ENCODE measurements around the gene SH3RF3.

The SH3RF3 gene

DNA sequence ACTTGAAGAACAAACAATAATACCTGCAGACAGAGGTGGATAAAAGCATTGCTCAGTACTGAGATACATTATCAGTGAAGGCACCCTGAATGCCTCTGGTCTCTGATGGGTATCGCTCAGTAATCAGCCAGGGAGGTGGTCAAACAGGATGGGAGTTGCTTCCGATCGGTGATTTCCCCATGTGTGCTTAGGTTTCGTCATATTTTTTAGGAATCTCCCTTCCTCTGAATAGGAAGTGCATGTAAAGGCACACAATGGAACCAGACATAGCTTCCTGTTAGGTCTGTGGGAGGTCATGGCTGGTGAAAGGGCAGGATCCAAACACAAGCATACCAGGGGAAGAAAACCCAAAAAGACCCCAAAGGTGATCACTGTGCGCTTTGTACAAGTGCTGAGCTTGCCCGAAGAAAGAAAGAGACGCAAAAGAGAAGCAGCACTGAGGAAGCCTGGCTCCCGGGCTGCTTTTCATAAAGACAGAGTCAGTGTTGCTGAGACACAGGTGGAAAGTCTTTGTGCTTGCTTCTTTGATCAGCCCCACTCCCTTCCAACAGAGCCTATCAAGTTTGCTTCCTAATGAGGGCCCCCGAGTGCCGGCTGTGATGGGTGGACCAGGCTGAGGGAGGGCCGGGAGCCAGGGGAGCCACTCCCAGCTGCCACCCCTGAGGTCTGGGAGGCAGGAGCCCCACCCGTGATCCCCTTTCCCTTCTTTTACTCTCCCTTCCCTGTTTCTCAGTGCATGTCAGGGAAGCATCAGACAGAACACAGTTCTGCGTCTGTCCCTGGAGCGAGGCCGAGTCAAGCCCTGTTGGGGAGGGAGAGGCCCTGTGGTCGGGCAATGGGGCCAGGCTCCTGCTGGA, 138.2 kb downstream of the SH3RF3 start:
- DNase-seq (ENCODE audit: extremely low read depth, insufficient read length) = no peak
- TF ChIP-seq, protein P1, sequence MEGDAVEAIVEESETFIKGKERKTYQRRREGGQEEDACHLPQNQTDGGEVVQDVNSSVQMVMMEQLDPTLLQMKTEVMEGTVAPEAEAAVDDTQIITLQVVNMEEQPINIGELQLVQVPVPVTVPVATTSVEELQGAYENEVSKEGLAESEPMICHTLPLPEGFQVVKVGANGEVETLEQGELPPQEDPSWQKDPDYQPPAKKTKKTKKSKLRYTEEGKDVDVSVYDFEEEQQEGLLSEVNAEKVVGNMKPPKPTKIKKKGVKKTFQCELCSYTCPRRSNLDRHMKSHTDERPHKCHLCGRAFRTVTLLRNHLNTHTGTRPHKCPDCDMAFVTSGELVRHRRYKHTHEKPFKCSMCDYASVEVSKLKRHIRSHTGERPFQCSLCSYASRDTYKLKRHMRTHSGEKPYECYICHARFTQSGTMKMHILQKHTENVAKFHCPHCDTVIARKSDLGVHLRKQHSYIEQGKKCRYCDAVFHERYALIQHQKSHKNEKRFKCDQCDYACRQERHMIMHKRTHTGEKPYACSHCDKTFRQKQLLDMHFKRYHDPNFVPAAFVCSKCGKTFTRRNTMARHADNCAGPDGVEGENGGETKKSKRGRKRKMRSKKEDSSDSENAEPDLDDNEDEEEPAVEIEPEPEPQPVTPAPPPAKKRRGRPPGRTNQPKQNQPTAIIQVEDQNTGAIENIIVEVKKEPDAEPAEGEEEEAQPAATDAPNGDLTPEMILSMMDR (IDR thresholded peaks at IDR 0.05; ENCODE audit: insufficient read depth, low read length, poor library complexity, severe bottlenecking) = no peak
- Histone ChIP-seq H3K27me3 (replicated peaks; ENCODE audit: control insufficient read depth, insufficient read depth, low read length) (no peaks in the 10 kb centered on the region; the same call in 1 of the 2 replicates), H3K4me3 (replicated peaks; ENCODE audit: low read depth, low read length) (no peak overlapping the region), H3K36me3 (ENCODE audit: control insufficient read depth, insufficient read depth, low read length) (no peaks in the 10 kb centered on the region)

DNA sequence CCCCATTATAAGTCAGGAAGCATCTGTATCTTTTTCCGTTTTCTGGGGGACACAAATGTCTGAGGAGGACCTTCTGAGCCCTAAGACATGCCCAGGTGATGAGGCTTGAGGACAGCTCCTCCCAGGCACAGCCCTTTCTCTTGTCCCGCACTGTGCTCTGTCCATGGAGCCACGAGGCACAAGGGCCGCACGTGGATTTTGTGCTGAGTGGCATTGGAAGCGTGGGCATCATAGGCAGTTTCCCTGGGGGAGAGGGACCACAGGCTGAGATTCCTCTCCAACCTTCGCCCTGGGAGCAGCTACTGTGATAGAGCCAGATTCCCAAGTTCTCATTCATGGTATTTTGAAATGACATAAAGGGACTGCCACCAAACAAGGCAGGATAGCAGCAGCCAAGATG, 139.9 kb downstream of the SH3RF3 start:
- TF ChIP-seq, protein P1 (IDR thresholded peaks at IDR 0.05; ENCODE audit: insufficient read depth, low read length, poor library complexity, severe bottlenecking) = no peak
- no peaks in the 10 kb centered on the region; the same call in 1 of the 2 replicates for H3K27me3 ChIP-seq (replicated peaks; ENCODE audit: control insufficient read depth, insufficient read depth, low read length)
- no peak overlapping the region for H3K4me3 ChIP-seq (replicated peaks; ENCODE audit: low read depth, low read length)
- no peak for DNase-seq (ENCODE audit: extremely low read depth, insufficient read length)
- no peaks in the 10 kb centered on the region for H3K36me3 ChIP-seq (ENCODE audit: control insufficient read depth, insufficient read depth, low read length)

DNA sequence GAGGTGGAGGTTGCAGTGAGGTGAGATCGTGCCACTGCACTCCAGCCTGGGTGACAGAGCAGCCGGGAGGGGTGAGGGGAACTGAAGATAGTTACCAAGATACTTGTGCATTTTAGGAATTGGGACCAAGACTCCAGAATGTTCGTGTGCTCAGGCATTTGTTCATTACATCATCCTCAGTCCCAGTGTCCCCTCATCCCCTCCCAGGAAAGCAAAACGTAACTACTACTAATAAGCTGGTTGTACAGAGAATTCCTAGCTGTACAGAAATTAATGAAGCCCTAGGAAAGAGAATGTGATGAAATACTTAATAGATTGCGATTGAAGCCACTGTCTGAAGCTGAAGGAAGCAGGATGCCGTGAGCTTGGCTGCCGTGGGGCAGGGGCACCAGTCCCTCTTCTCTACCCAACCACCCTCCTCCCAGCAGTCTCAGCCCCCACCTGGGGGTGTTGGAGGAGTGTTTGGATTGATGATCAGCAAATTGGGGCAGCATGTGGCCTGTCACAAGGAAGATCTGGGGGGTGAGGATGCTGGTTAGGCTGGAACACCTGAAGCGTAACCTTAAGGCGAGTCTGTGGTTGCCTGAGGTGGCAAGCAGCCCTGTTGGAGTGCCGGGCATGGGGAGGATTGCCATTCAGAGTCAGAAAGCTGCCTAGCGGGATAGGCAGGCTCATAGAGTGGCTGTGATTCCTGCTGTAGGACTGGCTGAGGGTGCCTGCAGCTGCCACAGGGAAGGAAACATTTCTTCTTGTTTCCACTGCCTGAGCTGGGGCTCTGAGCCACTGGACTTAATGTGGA, 140.9 kb downstream of the SH3RF3 start:
- Histone ChIP-seq H3K4me3 (replicated peaks; ENCODE audit: low read depth, low read length) (no peak overlapping the region), H3K36me3 (ENCODE audit: control insufficient read depth, insufficient read depth, low read length) (no peaks in the 10 kb centered on the region), H3K27me3 (replicated peaks; ENCODE audit: control insufficient read depth, insufficient read depth, low read length) (no peaks in the 10 kb centered on the region)
- TF ChIP-seq, protein P1 (IDR thresholded peaks at IDR 0.05; ENCODE audit: insufficient read depth, low read length, poor library complexity, severe bottlenecking) = no peak
- DNase-seq (ENCODE audit: extremely low read depth, insufficient read length) = no peak

DNA sequence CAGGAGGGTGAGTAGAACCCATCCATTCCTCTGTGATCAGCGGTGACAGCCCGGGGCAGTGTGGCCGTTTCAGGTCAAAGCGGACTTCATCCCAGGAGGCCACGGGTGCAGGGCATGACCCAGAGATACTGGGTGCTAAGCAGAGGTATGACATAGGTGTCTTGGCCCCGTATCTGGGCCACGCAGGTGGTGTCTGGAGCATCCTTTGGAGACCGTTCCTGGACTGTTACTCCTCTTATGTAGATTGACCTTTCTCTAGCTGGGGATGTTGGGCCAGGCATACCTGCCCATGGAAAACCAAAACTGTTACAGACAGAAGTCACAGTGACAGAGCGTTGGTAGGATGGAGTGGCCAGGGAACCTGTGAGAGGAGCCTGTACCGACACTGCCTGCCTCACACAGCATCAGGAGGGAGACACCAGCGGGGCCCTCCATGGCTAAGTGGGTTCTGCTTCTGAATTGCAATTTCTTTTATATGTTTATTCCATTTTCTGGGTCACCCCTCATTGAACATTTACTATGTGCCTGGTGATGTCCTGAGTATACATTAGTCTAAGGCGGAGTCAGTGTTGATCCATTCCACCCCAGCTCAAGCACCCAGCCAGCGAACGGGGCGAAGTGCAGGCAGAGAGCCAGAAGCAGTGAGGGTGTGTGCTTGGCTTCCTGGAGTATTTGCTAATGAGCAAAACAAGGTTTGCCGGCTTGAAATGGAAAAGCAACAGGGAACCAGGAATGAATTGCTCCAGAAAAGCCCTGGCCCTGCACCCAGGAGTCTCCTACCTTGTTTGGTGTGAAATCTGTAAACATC, 141.7 kb downstream of the SH3RF3 start:
- H3K27me3 ChIP-seq (replicated peaks; ENCODE audit: control insufficient read depth, insufficient read depth, low read length) = no peaks in the 10 kb centered on the region
- no peak overlapping the region for H3K4me3 ChIP-seq (replicated peaks; ENCODE audit: low read depth, low read length)
- no peak for DNase-seq (ENCODE audit: extremely low read depth, insufficient read length)
- H3K36me3 ChIP-seq (ENCODE audit: control insufficient read depth, insufficient read depth, low read length) = no peaks in the 10 kb centered on the region
- TF ChIP-seq, protein P1 (IDR thresholded peaks at IDR 0.05; ENCODE audit: insufficient read depth, low read length, poor library complexity, severe bottlenecking) = no peak

DNA sequence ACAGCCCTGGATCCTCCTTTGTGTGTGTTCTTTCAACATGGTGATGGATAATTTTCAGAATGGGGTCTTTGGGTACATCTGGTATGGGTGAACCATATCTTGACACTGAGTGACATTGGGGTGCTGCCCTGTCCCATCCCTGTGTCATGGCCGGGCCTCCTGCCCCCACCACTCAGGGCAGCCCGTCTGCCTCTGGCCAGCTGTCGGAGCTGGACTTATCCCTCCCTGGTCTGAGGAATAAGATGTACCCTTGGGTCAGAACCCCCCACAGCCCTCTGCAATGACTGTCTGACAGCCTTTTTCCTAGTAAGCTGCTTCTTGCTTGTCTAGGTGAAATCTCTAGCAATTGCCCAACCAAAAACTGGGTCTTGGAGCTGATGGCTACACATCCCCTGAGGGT, 142.9 kb downstream of the SH3RF3 start:
- H3K36me3 ChIP-seq (ENCODE audit: control insufficient read depth, insufficient read depth, low read length) = no peaks in the 10 kb centered on the region
- TF ChIP-seq, protein P1 (IDR thresholded peaks at IDR 0.05; ENCODE audit: insufficient read depth, low read length, poor library complexity, severe bottlenecking) = no peak
- H3K4me3 ChIP-seq (replicated peaks; ENCODE audit: low read depth, low read length) = no peak overlapping the region
- no peak for DNase-seq (ENCODE audit: extremely low read depth, insufficient read length)
- no peaks in the 10 kb centered on the region; the same call in 1 of the 2 replicates for H3K27me3 ChIP-seq (replicated peaks; ENCODE audit: control insufficient read depth, insufficient read depth, low read length)
